Measurements from ENCODE around the gene RCAN1. TPM values are rescaled to one million over a fixed set of nuclear protein-coding genes. Genes with fewer than 3 reads are reported as not detected.

Gene RCAN1
- total and polyA plus RNA-seq, 2 of the 13 experiments (the other 11 are each of a cell fraction or from before 2014, with no cell fraction given): 9.4 to 34.1 TPM

GRCh38 chr21:34526618-34527290 is 88.2 kb downstream of the RCAN1 start (continued):
- peak; percentile 77; the same call in 1 of the 2 replicates for TF ChIP-seq MEIS2 (CRISPR knock-in tag; IDR thresholded peaks at IDR 0.05)
- no peak for TF ChIP-seq ZNF18 (CRISPR knock-in tag; IDR thresholded peaks at IDR 0.05; ENCODE audit: insufficient replicate concordance)
- TF ChIP-seq IRF1 (CRISPR knock-in tag; IDR thresholded peaks at IDR 0.05; ENCODE audit: low read depth): 0 out of 2 replicates have a peak, but pooled peaks have one; percentile 44
- TF ChIP-seq SP140L (CRISPR knock-in tag; IDR thresholded peaks at IDR 0.05; ENCODE audit: borderline replicate concordance): 0 out of 2 replicates have a peak, but pooled peaks have one; percentile 33
- peak; percentile 56; the same call in 1 of the 2 replicates for TF ChIP-seq THRA (CRISPR knock-in tag; IDR thresholded peaks at IDR 0.05; ENCODE audit: borderline replicate concordance)
- peak; percentile 34; the same call in 1 of the 2 replicates for TF ChIP-seq ZNF556 (CRISPR knock-in tag; IDR thresholded peaks at IDR 0.05; ENCODE audit: borderline replicate concordance)
- TF ChIP-seq FOXK1 (CRISPR knock-in tag; IDR thresholded peaks at IDR 0.05; ENCODE audit: borderline replicate concordance, low read depth): 0 out of 2 replicates have a peak, but pooled peaks have one; percentile 65
- peak; percentile 63; the same call in 1 of the 2 replicates for TF ChIP-seq KAT7 (CRISPR knock-in tag; IDR thresholded peaks at IDR 0.05; ENCODE audit: borderline replicate concordance)
- peak; percentile 63; the same call in 1 of the 2 replicates for TF ChIP-seq ZNF609 (CRISPR knock-in tag; IDR thresholded peaks at IDR 0.05; ENCODE audit: borderline replicate concordance)
- peak; percentile 51; the same call in 1 of the 2 replicates for TF ChIP-seq KDM5A (IDR thresholded peaks at IDR 0.05; ENCODE audit: borderline replicate concordance, low read length)
- peak; percentile 68 for TF ChIP-seq KAT8 (CRISPR knock-in tag; IDR thresholded peaks at IDR 0.05)
- TF ChIP-seq ERF (CRISPR knock-in tag; IDR thresholded peaks at IDR 0.05): peak; percentile 90
- peak; percentile 64 for TF ChIP-seq TAF1 (CRISPR knock-in tag; IDR thresholded peaks at IDR 0.05)
- TF ChIP-seq SIN3B (IDR thresholded peaks at IDR 0.05; ENCODE audit: low read length): no peak
- TF ChIP-seq GPBP1L1 (CRISPR knock-in tag; IDR thresholded peaks at IDR 0.05): no peak
- no peak for TF ChIP-seq JDP2 (CRISPR knock-in tag; IDR thresholded peaks at IDR 0.05; ENCODE audit: borderline replicate concordance)
- no peak for TF ChIP-seq ZNF777 (CRISPR knock-in tag; IDR thresholded peaks at IDR 0.05)
- no peak for TF ChIP-seq NR2C2 (CRISPR knock-in tag; IDR thresholded peaks at IDR 0.05; ENCODE audit: borderline replicate concordance)

Data from HepG2 (cell line).